Measurements from ENCODE around the gene CYP11A1. TPM values are rescaled to one million over a fixed set of nuclear protein-coding genes. Genes with fewer than 3 reads are reported as not detected.
A peak's percentile ranks its signal among the peaks of the same experiment; 100 is the strongest.

Gene CYP11A1
- total RNA-seq, 1 donor from 2014 or later, result not detected

DNA sequence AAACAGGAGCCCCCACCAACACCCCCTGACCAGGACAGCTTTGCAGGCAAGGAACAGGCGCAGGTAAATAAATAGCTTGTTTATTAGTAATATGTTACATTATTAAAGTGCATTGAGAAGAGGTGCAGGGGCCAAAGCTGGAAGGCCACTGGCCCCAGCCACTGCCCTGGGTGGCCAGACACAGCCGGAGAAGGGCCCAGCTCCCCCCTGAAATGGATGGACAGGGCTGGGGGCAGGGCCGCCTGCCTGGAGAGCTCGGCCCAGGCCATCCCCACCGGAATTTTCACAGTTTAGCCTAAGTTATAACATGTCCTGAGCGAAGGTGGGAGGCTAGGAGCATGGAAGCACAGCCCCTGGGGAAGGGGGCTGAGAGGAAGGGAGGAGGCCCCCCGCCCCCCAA is 41.8 kb upstream of the CYP11A1 start:
- no peaks in the 10 kb centered on the region for H3K36me3 Mint-ChIP-seq (ENCODE audit: unreplicated experiment)

DNA sequence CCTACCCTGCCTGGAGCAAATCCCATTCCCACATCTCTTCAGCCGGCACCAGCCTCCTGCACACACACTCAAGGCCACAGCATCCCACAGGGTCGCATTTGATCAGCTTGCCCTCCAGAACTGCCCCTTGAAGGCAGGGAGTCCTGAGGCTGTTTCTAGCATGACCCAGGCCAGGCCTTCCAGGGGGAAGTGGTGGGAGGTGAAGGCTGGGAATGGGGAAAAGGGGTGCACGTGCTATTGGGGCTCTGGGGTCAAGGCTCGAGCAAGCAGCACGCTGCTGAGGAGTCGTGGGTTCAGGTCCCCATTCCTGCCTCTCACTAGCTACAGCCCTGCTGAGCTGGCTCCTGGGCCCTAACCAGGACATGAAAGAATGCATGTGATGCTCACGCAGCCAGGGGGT is 41.4 kb upstream of the CYP11A1 start:
- TF ChIP-seq, protein P1, sequence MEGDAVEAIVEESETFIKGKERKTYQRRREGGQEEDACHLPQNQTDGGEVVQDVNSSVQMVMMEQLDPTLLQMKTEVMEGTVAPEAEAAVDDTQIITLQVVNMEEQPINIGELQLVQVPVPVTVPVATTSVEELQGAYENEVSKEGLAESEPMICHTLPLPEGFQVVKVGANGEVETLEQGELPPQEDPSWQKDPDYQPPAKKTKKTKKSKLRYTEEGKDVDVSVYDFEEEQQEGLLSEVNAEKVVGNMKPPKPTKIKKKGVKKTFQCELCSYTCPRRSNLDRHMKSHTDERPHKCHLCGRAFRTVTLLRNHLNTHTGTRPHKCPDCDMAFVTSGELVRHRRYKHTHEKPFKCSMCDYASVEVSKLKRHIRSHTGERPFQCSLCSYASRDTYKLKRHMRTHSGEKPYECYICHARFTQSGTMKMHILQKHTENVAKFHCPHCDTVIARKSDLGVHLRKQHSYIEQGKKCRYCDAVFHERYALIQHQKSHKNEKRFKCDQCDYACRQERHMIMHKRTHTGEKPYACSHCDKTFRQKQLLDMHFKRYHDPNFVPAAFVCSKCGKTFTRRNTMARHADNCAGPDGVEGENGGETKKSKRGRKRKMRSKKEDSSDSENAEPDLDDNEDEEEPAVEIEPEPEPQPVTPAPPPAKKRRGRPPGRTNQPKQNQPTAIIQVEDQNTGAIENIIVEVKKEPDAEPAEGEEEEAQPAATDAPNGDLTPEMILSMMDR (IDR thresholded peaks at IDR 0.05; ENCODE audit: partially characterized antibody, unreplicated experiment), result no peak
- Mint-ChIP-seq H3K27ac (ENCODE audit: unreplicated experiment) (no peak overlapping the region), H3K4me3 (ENCODE audit: unreplicated experiment) (peak overlapping the region; percentile 9), H3K36me3 (ENCODE audit: unreplicated experiment) (no peaks in the 10 kb centered on the region), H3K27me3 (ENCODE audit: unreplicated experiment) (peaks cover 4% of the 10 kb centered on the region), H3K9me3 (ENCODE audit: unreplicated experiment) (no peaks in the 10 kb centered on the region), H3K4me1 (ENCODE audit: low read depth, unreplicated experiment) (peaks cover 8% of the 10 kb centered on the region)
- DNase-seq, result no peak

More for the DNA sequence above, 41.8 kb upstream of the CYP11A1 start:
- Mint-ChIP-seq H3K27me3 (ENCODE audit: unreplicated experiment) (peaks cover 4% of the 10 kb centered on the region), H3K27ac (ENCODE audit: unreplicated experiment) (no peak overlapping the region), H3K4me1 (ENCODE audit: low read depth, unreplicated experiment) (peaks cover 8% of the 10 kb centered on the region), H3K9me3 (ENCODE audit: unreplicated experiment) (no peaks in the 10 kb centered on the region), H3K4me3 (ENCODE audit: unreplicated experiment) (no peak overlapping the region)
- DNase-seq, result no peak
- TF ChIP-seq, protein P1 (IDR thresholded peaks at IDR 0.05; ENCODE audit: partially characterized antibody, unreplicated experiment), result no peak

DNA sequence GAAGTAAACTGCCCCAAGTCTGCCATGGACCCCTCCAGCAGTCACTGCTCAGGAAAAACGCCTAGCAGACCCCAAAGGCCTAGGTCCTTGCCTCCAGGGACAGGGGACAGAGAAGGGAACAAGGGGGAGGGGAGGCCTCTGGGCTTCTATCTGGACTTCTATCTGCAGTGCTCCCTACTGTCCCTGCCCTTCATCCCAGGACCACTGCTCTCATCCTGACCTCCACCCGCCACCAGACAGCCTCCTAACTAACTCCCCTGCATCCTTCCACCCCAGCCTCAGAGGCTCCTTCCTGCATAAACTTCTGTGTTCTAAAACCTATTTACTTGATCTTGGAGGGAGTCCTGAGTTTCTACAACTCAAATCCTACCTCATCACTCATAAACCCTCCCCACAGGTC is 40.9 kb upstream of the CYP11A1 start:
- H3K4me1 Mint-ChIP-seq (ENCODE audit: low read depth, unreplicated experiment), result peaks cover 8% of the 10 kb centered on the region
- H3K27ac Mint-ChIP-seq (ENCODE audit: unreplicated experiment), result no peak overlapping the region
- peak overlapping the region; percentile 9 for H3K4me3 Mint-ChIP-seq (ENCODE audit: unreplicated experiment)
- no peaks in the 10 kb centered on the region for H3K9me3 Mint-ChIP-seq (ENCODE audit: unreplicated experiment)
- TF ChIP-seq, protein P1 (IDR thresholded peaks at IDR 0.05; ENCODE audit: partially characterized antibody, unreplicated experiment), result no peak
- peaks cover 4% of the 10 kb centered on the region for H3K27me3 Mint-ChIP-seq (ENCODE audit: unreplicated experiment)
- no peak for DNase-seq
- no peaks in the 10 kb centered on the region for H3K36me3 Mint-ChIP-seq (ENCODE audit: unreplicated experiment)

DNA sequence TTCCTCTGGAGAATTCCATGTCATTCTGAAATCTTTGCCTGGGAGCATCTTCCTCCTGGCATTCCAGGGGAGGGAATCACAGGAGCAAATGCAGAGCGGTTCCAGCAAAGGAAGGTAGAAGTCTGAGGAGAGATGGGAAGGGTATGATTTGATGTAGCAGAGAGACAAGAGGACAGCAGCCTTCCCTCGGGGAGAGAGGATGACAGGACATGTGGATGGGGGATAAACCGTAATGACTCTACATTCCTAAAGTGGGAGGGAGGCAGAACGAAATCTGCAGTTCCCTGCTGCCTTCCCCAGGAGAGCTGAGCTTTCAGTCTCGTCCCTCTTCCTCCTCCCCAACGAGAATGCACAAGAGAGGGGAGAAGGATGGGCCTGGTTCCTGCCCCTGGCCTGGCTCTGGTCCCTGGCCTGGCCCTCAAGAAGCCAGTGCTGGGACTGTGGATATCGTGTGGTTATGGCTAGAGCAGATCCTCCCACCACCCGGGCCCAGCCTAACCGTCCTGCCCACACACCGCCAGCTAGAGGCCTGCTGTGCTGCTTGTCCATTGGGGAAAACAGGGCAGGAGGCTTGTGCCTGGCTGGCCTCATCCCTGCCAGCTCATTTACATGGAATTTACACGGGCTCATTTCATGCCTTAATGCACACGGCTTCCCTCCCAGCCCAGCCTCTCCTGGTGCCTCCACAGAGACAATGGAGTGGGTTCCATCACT is 39.7 kb upstream of the CYP11A1 start:
- peak; percentile 45 for DNase-seq
- no peak overlapping the region for H3K27ac Mint-ChIP-seq (ENCODE audit: unreplicated experiment)
- no peak overlapping the region for H3K4me3 Mint-ChIP-seq (ENCODE audit: unreplicated experiment)
- peaks cover 4% of the 10 kb centered on the region for H3K27me3 Mint-ChIP-seq (ENCODE audit: unreplicated experiment)
- H3K36me3 Mint-ChIP-seq (ENCODE audit: unreplicated experiment), result no peaks in the 10 kb centered on the region
- TF ChIP-seq, protein P1 (IDR thresholded peaks at IDR 0.05; ENCODE audit: partially characterized antibody, unreplicated experiment), result no peak
- no peaks in the 10 kb centered on the region for H3K9me3 Mint-ChIP-seq (ENCODE audit: unreplicated experiment)
- peaks cover 8% of the 10 kb centered on the region for H3K4me1 Mint-ChIP-seq (ENCODE audit: low read depth, unreplicated experiment)

DNA sequence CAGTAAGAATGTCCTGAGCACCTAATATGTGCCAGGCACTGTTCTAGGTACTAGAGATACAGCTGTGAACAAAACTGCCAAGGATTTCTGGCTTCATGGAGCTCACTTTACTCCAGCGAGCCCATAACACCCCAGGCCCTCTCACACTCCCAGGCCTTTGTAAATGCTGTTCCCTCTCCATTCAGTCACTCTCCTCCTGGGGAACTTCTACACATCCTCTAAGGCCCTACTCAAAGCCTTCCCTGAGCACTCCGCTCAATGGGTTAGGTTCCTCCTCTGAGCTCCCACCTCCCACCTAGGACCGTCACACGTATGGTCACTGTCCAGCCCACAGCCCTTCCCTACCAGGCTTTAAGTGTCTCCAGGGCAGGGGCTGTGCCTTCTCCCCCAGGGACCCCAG is 39.1 kb upstream of the CYP11A1 start:
- no peak for DNase-seq
- H3K27ac Mint-ChIP-seq (ENCODE audit: unreplicated experiment), result no peak overlapping the region
- H3K36me3 Mint-ChIP-seq (ENCODE audit: unreplicated experiment), result no peaks in the 10 kb centered on the region
- H3K9me3 Mint-ChIP-seq (ENCODE audit: unreplicated experiment), result no peaks in the 10 kb centered on the region
- peaks cover 8% of the 10 kb centered on the region for H3K4me1 Mint-ChIP-seq (ENCODE audit: low read depth, unreplicated experiment)
- H3K4me3 Mint-ChIP-seq (ENCODE audit: unreplicated experiment), result no peak overlapping the region
- TF ChIP-seq, protein P1 (IDR thresholded peaks at IDR 0.05; ENCODE audit: partially characterized antibody, unreplicated experiment), result no peak
- H3K27me3 Mint-ChIP-seq (ENCODE audit: unreplicated experiment), result peaks cover 4% of the 10 kb centered on the region
